GM21528 (cell line): ENCODE measurements around the gene OBP2A.

ENCODE experiments used
- ATAC-seq: cut with Tn5 transposase; IDR thresholded peaks from one replicate; pipeline ENCODE4 v1.9.1; 2021; ENCODE audit warnings: mild to moderate bottlenecking, moderate library complexity; ENCODE audit not compliant: unreplicated experiment, low FRiP score

Gene OBP2A

GRCh38 chr9:135591506-135592330 lies 45.8 kb downstream of the OBP2A start:
- ATAC-seq = no peak

DNA sequence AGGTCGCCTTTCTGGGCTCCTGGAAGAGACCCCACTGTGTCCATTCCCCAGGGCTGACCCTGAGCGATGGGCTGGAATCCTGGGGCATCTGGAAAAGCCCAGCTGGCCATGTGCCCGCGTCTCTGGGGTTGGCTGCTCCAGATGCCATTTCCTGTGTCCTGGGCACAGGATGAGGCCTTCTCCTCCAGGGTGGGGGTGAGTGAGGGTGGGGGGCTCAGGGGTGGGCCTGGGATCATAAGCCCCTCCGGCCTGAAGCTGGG lies 46.3 kb downstream of the OBP2A start:
- no peak for ATAC-seq

- no peak for ATAC-seq
Observed at GRCh38 chr9:135592625-135593024, 46.7 kb downstream of the OBP2A start.

DNA sequence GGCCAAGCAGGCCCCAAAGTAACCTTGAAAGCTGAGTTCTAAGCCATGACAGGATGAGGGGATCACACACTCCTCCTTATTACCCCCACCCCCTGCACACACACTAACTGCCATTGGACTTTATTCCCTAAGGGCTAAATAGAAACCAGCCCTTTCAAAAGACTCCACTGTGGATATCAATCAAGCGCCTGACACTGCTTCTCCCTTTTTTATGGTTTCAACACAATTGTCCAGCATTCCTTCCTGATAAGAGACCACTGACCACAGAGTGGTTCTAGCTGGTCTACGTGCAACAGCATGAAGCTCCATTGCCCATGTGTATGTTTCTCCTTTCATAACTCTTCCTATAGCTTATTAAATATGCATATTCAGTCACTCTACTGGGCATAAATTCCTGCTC lies 50.3 kb downstream of the OBP2A start:
- no peak for ATAC-seq
